Trophoblast cell (in vitro differentiated cells and primary cell): Measurements from ENCODE around the gene TMPRSS3.

Experiments
- DNase-seq, 2 donors: peaks; one replicate each; pipeline ENCODE4 v3.0.0-alpha.2; 2016
- H2AFZ ChIP-seq: 2 replicates; pipeline ENCODE4 v1.6.1; 2013; ENCODE audit warnings: low read length, moderate library complexity, mild to moderate bottlenecking; ENCODE audit not compliant: insufficient read depth, poor library complexity
- H2AK5ac ChIP-seq: 2 replicates; pipeline ENCODE4 v1.6.1; 2013; ENCODE audit warnings: mild to moderate bottlenecking, low read length
- H2BK120ac ChIP-seq: 2 replicates; pipeline ENCODE4 v1.6.1; 2013; ENCODE audit warnings: low read length, mild to moderate bottlenecking, moderate library complexity; ENCODE audit not compliant: insufficient read depth, poor library complexity
- H2BK12ac ChIP-seq: 2 replicates; pipeline ENCODE4 v1.6.1; 2013; ENCODE audit warnings: mild to moderate bottlenecking, low read length, moderate library complexity
- H2BK5ac ChIP-seq: 2 replicates; pipeline ENCODE4 v1.6.1; 2013; ENCODE audit warnings: low read length, low read depth, moderate library complexity, mild to moderate bottlenecking; ENCODE audit not compliant: poor library complexity
- H3K14ac ChIP-seq: 2 replicates; pipeline ENCODE4 v1.6.1; 2013; ENCODE audit warnings: mild to moderate bottlenecking, low read length
- H3K18ac ChIP-seq: 2 replicates; pipeline ENCODE4 v1.6.1; 2013; ENCODE audit warnings: mild to moderate bottlenecking, low read length
- H3K23ac ChIP-seq: 2 replicates; pipeline ENCODE4 v1.6.1; 2013; ENCODE audit warnings: low read length
- H3K27ac ChIP-seq: 2 replicates; pipeline ENCODE4 v1.5.1; 2013; ENCODE audit warnings: low read depth, mild to moderate bottlenecking, inconsistent platforms, low read length, moderate library complexity
- H3K27me3 ChIP-seq: 2 replicates; pipeline ENCODE4 v1.6.1; 2013; ENCODE audit warnings: inconsistent platforms, mild to moderate bottlenecking, low read length, moderate library complexity; ENCODE audit not compliant: insufficient read depth
- H3K36me3 ChIP-seq, 2 experiments: 1 replicate in 1 of 2; 2 replicates in 1 of 2; pipeline ENCODE4 v1.6.1; 2013; ENCODE audit warnings: low read length in 2 of 2, mild to moderate bottlenecking in 2 of 2, moderate library complexity in 1 of 2; ENCODE audit not compliant: insufficient read depth in 2 of 2, control insufficient read depth in 1 of 2
- H3K4ac ChIP-seq: 2 replicates; pipeline ENCODE4 v1.6.1; 2013; ENCODE audit warnings: low read depth, mild to moderate bottlenecking, low read length, moderate library complexity
- H3K4me1 ChIP-seq, 2 experiments: 1 replicate in 1 of 2; 2 replicates in 1 of 2; pipeline ENCODE4 v1.6.1; 2013; ENCODE audit warnings: low read length in 2 of 2, mild to moderate bottlenecking in 2 of 2, moderate library complexity in 1 of 2; ENCODE audit not compliant: insufficient read depth in 2 of 2, control insufficient read depth in 1 of 2
- H3K4me2 ChIP-seq: 2 replicates; pipeline ENCODE4 v1.6.1; 2013; ENCODE audit warnings: inconsistent platforms, mild to moderate bottlenecking, low read length, moderate library complexity
- H3K4me3 ChIP-seq: 2 replicates; pipeline ENCODE4 v1.5.1; 2013; ENCODE audit warnings: mild to moderate bottlenecking, low read depth, low read length, inconsistent platforms
- H3K79me1 ChIP-seq: one replicate; pipeline ENCODE4 v1.6.1; 2013; ENCODE audit warnings: low read length
- H3K79me2 ChIP-seq: 2 replicates; pipeline ENCODE4 v1.6.1; 2013; ENCODE audit warnings: low read length, mild to moderate bottlenecking; ENCODE audit not compliant: control insufficient read depth, insufficient read depth, poor library complexity
- H3K9ac ChIP-seq: 2 replicates; pipeline ENCODE4 v1.6.1; 2013; ENCODE audit warnings: mild to moderate bottlenecking, low read length
- H3K9me3 ChIP-seq: 2 replicates; pipeline ENCODE4 v1.6.1; 2013; ENCODE audit warnings: low read depth, mild to moderate bottlenecking, control low read depth, inconsistent platforms, low read length; ENCODE audit not compliant: insufficient read depth
- H4K12ac ChIP-seq: 2 replicates; pipeline ENCODE4 v1.6.1; 2013; ENCODE audit warnings: low read depth, mild to moderate bottlenecking, low read length, moderate library complexity
- H4K8ac ChIP-seq: 2 replicates; pipeline ENCODE4 v1.6.1; 2013; ENCODE audit warnings: low read depth, mild to moderate bottlenecking, low read length, moderate library complexity
- H4K91ac ChIP-seq: one replicate; pipeline ENCODE4 v1.6.1; 2013; ENCODE audit warnings: low read depth, mild to moderate bottlenecking, low read length, moderate library complexity
- WGBS: extraction: QIAGEN DNeasy Blood & Tissue Kit; methylation state at CpG from one replicate; pipeline ENCODE4 v1.1.7; 2013; ENCODE audit warnings: missing lambda C conversion rate; ENCODE audit not compliant: insufficient read length, insufficient coverage; ENCODE audit errors: extremely low coverage; 5-methylcytosine and 5-hydroxymethylcytosine counted together

Gene TMPRSS3

GRCh38 chr21:42332557-42333317, 63.1 kb downstream of the TMPRSS3 start:
- H3K36me3 ChIP-seq: no peaks in the 10 kb centered on the region

GRCh38 chr21:42331660-42332059, 64.2 kb downstream of the TMPRSS3 start:
- Histone ChIP-seq H3K9me3 (peaks cover 10% of the 10 kb centered on the region), H3K14ac (no peak overlapping the region), H3K4ac (no peak overlapping the region), H2BK5ac (no peak overlapping the region), H3K4me2 (no peak overlapping the region), H3K27ac (no peak overlapping the region), H3K4me1 (peaks cover 0 to 3% of the 10 kb centered on the region in 2 experiments), H3K79me2 (no peaks in the 10 kb centered on the region), H2BK120ac (no peak overlapping the region), H3K79me1 (no peaks in the 10 kb centered on the region), H4K8ac (no peak overlapping the region), H3K4me3 (no peak overlapping the region), H3K36me3 (no peaks in the 10 kb centered on the region), H2BK12ac (no peak overlapping the region), H2AK5ac (no peak overlapping the region), H4K91ac (no peak overlapping the region), H4K12ac (no peak overlapping the region), H3K23ac (no peak overlapping the region), H3K18ac (no peak overlapping the region), H3K27me3 (no peaks in the 10 kb centered on the region), H3K9ac (no peak overlapping the region), H2AFZ (no peak overlapping the region)
- no peak for DNase-seq

More at GRCh38 chr21:42332557-42333317, 63.1 kb downstream of the TMPRSS3 start:
- no peak overlapping the region for H3K27ac ChIP-seq
- WGBS: no CpG with 5 or more reads among the region's 5 CpGs
- H3K9me3 ChIP-seq: peaks cover 10% of the 10 kb centered on the region
- no peaks in the 10 kb centered on the region for H3K79me1 ChIP-seq
- H3K18ac ChIP-seq: no peak overlapping the region
- H3K4ac ChIP-seq: no peak overlapping the region
- H3K14ac ChIP-seq: no peak overlapping the region
- H4K12ac ChIP-seq: no peak overlapping the region
- H3K4me2 ChIP-seq: no peak overlapping the region
- H3K9ac ChIP-seq: no peak overlapping the region
- H2BK120ac ChIP-seq: no peak overlapping the region
- H3K23ac ChIP-seq: no peak overlapping the region
- H4K8ac ChIP-seq: no peak overlapping the region
- H3K79me2 ChIP-seq: no peaks in the 10 kb centered on the region
- no peak for DNase-seq
- H2AFZ ChIP-seq: no peak overlapping the region
- peaks cover 0 to 3% of the 10 kb centered on the region in 2 experiments for H3K4me1 ChIP-seq
- no peak overlapping the region for H4K91ac ChIP-seq
- H2AK5ac ChIP-seq: no peak overlapping the region
- no peak overlapping the region for H2BK12ac ChIP-seq
- no peak overlapping the region for H3K4me3 ChIP-seq
- no peak overlapping the region for H2BK5ac ChIP-seq
- no peaks in the 10 kb centered on the region for H3K27me3 ChIP-seq

- H2BK12ac ChIP-seq: no peak overlapping the region
- H4K12ac ChIP-seq: no peak overlapping the region
- no peaks in the 10 kb centered on the region for H3K27me3 ChIP-seq
- no CpG with 5 or more reads among the region's 4 CpGs for WGBS
- no peak overlapping the region for H2AK5ac ChIP-seq
- peaks cover 10% of the 10 kb centered on the region for H3K9me3 ChIP-seq
- H3K36me3 ChIP-seq: no peaks in the 10 kb centered on the region
- no peak for DNase-seq
- no peak overlapping the region for H3K4me2 ChIP-seq
- no peak overlapping the region for H3K27ac ChIP-seq
- H3K18ac ChIP-seq: no peak overlapping the region
- no peaks in the 10 kb centered on the region for H3K4me1 ChIP-seq
- H3K23ac ChIP-seq: no peak overlapping the region
- H2BK5ac ChIP-seq: no peak overlapping the region
- no peaks in the 10 kb centered on the region for H3K79me1 ChIP-seq
- no peak overlapping the region for H3K9ac ChIP-seq
- H3K4me3 ChIP-seq: no peak overlapping the region
- no peaks in the 10 kb centered on the region for H3K79me2 ChIP-seq
- H4K91ac ChIP-seq: no peak overlapping the region
- H4K8ac ChIP-seq: no peak overlapping the region
- H2BK120ac ChIP-seq: no peak overlapping the region
- H2AFZ ChIP-seq: no peak overlapping the region
- no peak overlapping the region for H3K4ac ChIP-seq
- no peak overlapping the region for H3K14ac ChIP-seq
Measured at GRCh38 chr21:42330380-42331371, 65.2 kb downstream of the TMPRSS3 start.

GRCh38 chr21:42324896-42325295, 71.0 kb downstream of the TMPRSS3 start:
- no peaks in the 10 kb centered on the region for H3K27me3 ChIP-seq
- no peak overlapping the region for H3K4me3 ChIP-seq
- no peak overlapping the region for H3K14ac ChIP-seq
- peaks cover 0 to 3% of the 10 kb centered on the region in 2 experiments for H3K4me1 ChIP-seq
- no peak overlapping the region for H3K9ac ChIP-seq
- H2AFZ ChIP-seq: no peak overlapping the region
- H2BK12ac ChIP-seq: no peak overlapping the region
- no peak overlapping the region for H2AK5ac ChIP-seq
- no peak overlapping the region for H3K27ac ChIP-seq
- no peak overlapping the region for H4K91ac ChIP-seq
- WGBS: no CpG with 5 or more reads among the region's 6 CpGs
- no peak overlapping the region for H3K4me2 ChIP-seq
- H3K36me3 ChIP-seq: no peaks in the 10 kb centered on the region
- H3K23ac ChIP-seq: no peak overlapping the region
- H4K12ac ChIP-seq: no peak overlapping the region
- H3K79me2 ChIP-seq: no peaks in the 10 kb centered on the region
- no peak overlapping the region for H3K18ac ChIP-seq
- no peak for DNase-seq
- no peak overlapping the region for H2BK120ac ChIP-seq
- H3K79me1 ChIP-seq: no peaks in the 10 kb centered on the region
- no peak overlapping the region for H4K8ac ChIP-seq
- no peak overlapping the region for H2BK5ac ChIP-seq
- H3K9me3 ChIP-seq: peaks cover 6% of the 10 kb centered on the region
- no peak overlapping the region for H3K4ac ChIP-seq
